ENCODE data around the gene SCD5.
"Not testable (repeated sequence)": the region's sequence is repeated elsewhere in the genome, so short reads cannot be mapped to it uniquely, and the experiment has no call there.

SCD5 gene

GRCh38 chr4:82798168-82799005 is at the start of gene SCD5:
SCD5 (minus strand) TSS chr4:82798796; CDS start chr4:82798537, 259 bp downstream.
- peak within 1 kb of the TSS; percentile 71 for H3K4me3 ChIP-seq (ENCODE audit: low read depth, low read length)
- no peak for TF ChIP-seq CTCF (IDR thresholded peaks at IDR 0.05; ENCODE audit: low read depth, low read length)

GRCh38 chr4:82842593-82842992 is 44.0 kb upstream of the SCD5 start:
- H3K4me3 ChIP-seq (ENCODE audit: low read depth, low read length), result no peak overlapping the region
- TF ChIP-seq CTCF (IDR thresholded peaks at IDR 0.05; ENCODE audit: low read depth, low read length), result peak; percentile 24; the same call in 1 of the 2 replicates

- no peak for TF ChIP-seq CTCF (IDR thresholded peaks at IDR 0.05; ENCODE audit: low read depth, low read length)
These were observed 41.0 kb upstream of the SCD5 start for GRCh38 chr4:82839624-82840023.

GRCh38 chr4:82833696-82834313 is 35.2 kb upstream of the SCD5 start:
- TF ChIP-seq CTCF (IDR thresholded peaks at IDR 0.05; ENCODE audit: low read depth, low read length), result no peak

More at GRCh38 chr4:82839624-82840023, 41.0 kb upstream of the SCD5 start:
- H3K4me3 ChIP-seq (ENCODE audit: low read depth, low read length), result no peak overlapping the region

GRCh38 chr4:82833060-82833459 is 34.5 kb upstream of the SCD5 start:
- not testable (repeated sequence) for H3K4me3 ChIP-seq (ENCODE audit: low read depth, low read length)

More at GRCh38 chr4:82833696-82834313, 35.2 kb upstream of the SCD5 start:
- no peak overlapping the region for H3K4me3 ChIP-seq (ENCODE audit: low read depth, low read length)

- no peak for TF ChIP-seq CTCF (IDR thresholded peaks at IDR 0.05; ENCODE audit: low read depth, low read length)
- no peak overlapping the region for H3K4me3 ChIP-seq (ENCODE audit: low read depth, low read length)
These were observed 26.8 kb upstream of the SCD5 start for GRCh38 chr4:82825425-82825824.

- H3K4me3 ChIP-seq (ENCODE audit: low read depth, low read length), result no peak overlapping the region
- TF ChIP-seq CTCF (IDR thresholded peaks at IDR 0.05; ENCODE audit: low read depth, low read length), result no peak
These were observed 24.5 kb upstream of the SCD5 start for GRCh38 chr4:82823062-82823461.

Data from WI38 (cell line).